Liver (tissue), 3 donors: ENCODE measurements around the gene TOR3A.

Experiments used
- GABPA ChIP-seq, 2 donors: IDR thresholded peaks in 1 of 2; conservative IDR thresholded peaks in 1 of 2; 2 replicates each; pipeline ENCODE4 v1.6.1; 2016; ENCODE audit warnings: antibody characterized with exemption in 2 of 2, mild to moderate bottlenecking in 1 of 2, moderate library complexity in 1 of 2
- HNF4G ChIP-seq: IDR thresholded peaks from 2 replicates; pipeline ENCODE4 v1.6.1; 2016; ENCODE audit warnings: antibody characterized with exemption
- JUND ChIP-seq, 2 donors: IDR thresholded peaks; 2 replicates each; pipeline ENCODE4 v1.6.1; 2016; ENCODE audit warnings: antibody characterized with exemption in 2 of 2
- RAD21 ChIP-seq, 2 donors: IDR thresholded peaks; 2 replicates each; pipeline ENCODE4 v1.6.1; 2016; ENCODE audit warnings: antibody characterized with exemption in 2 of 2, mild to moderate bottlenecking in 2 of 2
- TF ChIP-seq, protein P1 (sequence below): fragments of 150-350 bp; IDR thresholded peaks from 2 replicates; pipeline ENCODE4 v1.5.1; 2017; ENCODE audit warnings: improper control_type of control experiment, low read depth, low read length; ENCODE audit not compliant: missing input control
- TF ChIP-seq, protein P2 (sequence below): IDR thresholded peaks from 2 replicates; pipeline ENCODE4 v1.6.1; 2016; ENCODE audit warnings: antibody characterized with exemption
- TF ChIP-seq, protein P3 (sequence below): IDR thresholded peaks from 2 replicates; pipeline ENCODE4 v1.6.1; 2016; ENCODE audit warnings: antibody characterized with exemption, mild to moderate bottlenecking
- TF ChIP-seq, protein P4 (sequence below): IDR thresholded peaks from 2 replicates; pipeline ENCODE4 v1.6.1; 2016; ENCODE audit warnings: antibody characterized with exemption
- donor health status: healthy.
- donor health status: healthy.

DNA sequence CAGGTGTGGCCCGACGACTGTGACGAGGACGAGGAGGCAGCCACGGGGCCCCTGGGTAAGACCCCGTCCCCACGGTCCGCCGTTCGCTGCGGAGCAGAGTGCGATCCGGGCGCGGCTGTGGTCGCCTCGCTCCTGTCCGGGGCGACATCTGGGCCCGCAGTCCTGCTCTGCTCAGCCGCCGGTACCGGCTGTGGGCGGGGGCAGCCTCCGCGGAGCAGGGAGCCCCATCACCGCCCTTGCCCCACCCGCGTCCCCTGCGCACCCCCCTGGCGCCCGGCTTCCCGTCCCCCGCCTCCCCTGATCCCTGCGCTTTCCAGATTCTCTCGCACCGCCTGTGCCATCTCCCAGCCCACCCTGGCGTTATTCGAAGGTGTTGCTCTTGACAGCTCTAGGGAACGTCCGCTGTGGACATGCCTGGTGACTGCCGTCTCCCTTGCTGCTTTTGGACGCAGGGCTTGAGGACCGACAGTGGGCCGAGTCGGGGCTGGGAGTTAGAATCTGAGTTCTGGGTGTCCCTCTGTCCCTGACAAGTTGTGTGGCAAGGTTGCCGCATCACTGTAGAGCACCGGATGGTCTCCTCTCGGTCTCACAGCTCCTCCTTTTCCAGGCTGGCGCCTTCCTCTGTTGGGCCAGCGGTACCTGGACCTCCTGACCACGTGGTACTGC is 596 bp downstream of the TOR3A start:
- TF ChIP-seq, protein P1, sequence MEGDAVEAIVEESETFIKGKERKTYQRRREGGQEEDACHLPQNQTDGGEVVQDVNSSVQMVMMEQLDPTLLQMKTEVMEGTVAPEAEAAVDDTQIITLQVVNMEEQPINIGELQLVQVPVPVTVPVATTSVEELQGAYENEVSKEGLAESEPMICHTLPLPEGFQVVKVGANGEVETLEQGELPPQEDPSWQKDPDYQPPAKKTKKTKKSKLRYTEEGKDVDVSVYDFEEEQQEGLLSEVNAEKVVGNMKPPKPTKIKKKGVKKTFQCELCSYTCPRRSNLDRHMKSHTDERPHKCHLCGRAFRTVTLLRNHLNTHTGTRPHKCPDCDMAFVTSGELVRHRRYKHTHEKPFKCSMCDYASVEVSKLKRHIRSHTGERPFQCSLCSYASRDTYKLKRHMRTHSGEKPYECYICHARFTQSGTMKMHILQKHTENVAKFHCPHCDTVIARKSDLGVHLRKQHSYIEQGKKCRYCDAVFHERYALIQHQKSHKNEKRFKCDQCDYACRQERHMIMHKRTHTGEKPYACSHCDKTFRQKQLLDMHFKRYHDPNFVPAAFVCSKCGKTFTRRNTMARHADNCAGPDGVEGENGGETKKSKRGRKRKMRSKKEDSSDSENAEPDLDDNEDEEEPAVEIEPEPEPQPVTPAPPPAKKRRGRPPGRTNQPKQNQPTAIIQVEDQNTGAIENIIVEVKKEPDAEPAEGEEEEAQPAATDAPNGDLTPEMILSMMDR = no peak
- TF ChIP-seq, protein P2, sequence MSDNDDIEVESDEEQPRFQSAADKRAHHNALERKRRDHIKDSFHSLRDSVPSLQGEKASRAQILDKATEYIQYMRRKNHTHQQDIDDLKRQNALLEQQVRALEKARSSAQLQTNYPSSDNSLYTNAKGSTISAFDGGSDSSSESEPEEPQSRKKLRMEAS = no peak
- TF ChIP-seq, protein P3, sequence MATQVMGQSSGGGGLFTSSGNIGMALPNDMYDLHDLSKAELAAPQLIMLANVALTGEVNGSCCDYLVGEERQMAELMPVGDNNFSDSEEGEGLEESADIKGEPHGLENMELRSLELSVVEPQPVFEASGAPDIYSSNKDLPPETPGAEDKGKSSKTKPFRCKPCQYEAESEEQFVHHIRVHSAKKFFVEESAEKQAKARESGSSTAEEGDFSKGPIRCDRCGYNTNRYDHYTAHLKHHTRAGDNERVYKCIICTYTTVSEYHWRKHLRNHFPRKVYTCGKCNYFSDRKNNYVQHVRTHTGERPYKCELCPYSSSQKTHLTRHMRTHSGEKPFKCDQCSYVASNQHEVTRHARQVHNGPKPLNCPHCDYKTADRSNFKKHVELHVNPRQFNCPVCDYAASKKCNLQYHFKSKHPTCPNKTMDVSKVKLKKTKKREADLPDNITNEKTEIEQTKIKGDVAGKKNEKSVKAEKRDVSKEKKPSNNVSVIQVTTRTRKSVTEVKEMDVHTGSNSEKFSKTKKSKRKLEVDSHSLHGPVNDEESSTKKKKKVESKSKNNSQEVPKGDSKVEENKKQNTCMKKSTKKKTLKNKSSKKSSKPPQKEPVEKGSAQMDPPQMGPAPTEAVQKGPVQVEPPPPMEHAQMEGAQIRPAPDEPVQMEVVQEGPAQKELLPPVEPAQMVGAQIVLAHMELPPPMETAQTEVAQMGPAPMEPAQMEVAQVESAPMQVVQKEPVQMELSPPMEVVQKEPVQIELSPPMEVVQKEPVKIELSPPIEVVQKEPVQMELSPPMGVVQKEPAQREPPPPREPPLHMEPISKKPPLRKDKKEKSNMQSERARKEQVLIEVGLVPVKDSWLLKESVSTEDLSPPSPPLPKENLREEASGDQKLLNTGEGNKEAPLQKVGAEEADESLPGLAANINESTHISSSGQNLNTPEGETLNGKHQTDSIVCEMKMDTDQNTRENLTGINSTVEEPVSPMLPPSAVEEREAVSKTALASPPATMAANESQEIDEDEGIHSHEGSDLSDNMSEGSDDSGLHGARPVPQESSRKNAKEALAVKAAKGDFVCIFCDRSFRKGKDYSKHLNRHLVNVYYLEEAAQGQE = no peak
- TF ChIP-seq HNF4G (no peak), JUND (IDR thresholded peaks at IDR 0.05) (no peak), GABPA (IDR thresholded peaks at IDR 0.05 in 1 of 2, conservative IDR thresholded peaks at IDR 0.05 in 1 of 2) (no peak), RAD21 (IDR thresholded peaks at IDR 0.05) (no peak)
- TF ChIP-seq, protein P4, sequence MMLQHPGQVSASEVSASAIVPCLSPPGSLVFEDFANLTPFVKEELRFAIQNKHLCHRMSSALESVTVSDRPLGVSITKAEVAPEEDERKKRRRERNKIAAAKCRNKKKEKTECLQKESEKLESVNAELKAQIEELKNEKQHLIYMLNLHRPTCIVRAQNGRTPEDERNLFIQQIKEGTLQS = no peak
